ENCODE measurements around the gene WDFY2.

The WDFY2 gene

GRCh38 chr13:51739027-51739764 lies 154.9 kb downstream of the WDFY2 start:
- DNase-seq (ENCODE audit: low read depth, low spot score), result no peak

GRCh38 chr13:51740698-51741097 lies 156.4 kb downstream of the WDFY2 start:
- DNase-seq (ENCODE audit: low read depth, low spot score), result no peak

- DNase-seq (ENCODE audit: low read depth, low spot score), result no peak
These were observed 157.8 kb downstream of the WDFY2 start for GRCh38 chr13:51742031-51742430.

GRCh38 chr13:51742611-51743010 lies 158.3 kb downstream of the WDFY2 start:
- DNase-seq (ENCODE audit: low read depth, low spot score), result no peak

GRCh38 chr13:51745243-51745642 lies 161.0 kb downstream of the WDFY2 start:
- DNase-seq (ENCODE audit: low read depth, low spot score), result no peak

- DNase-seq (ENCODE audit: low read depth, low spot score), result no peak
These were observed 162.5 kb downstream of the WDFY2 start for GRCh38 chr13:51746802-51747201.

- DNase-seq (ENCODE audit: low read depth, low spot score), result no peak
These were observed 163.5 kb downstream of the WDFY2 start for GRCh38 chr13:51747438-51748434.

- DNase-seq (ENCODE audit: low read depth, low spot score), result no peak
These were observed 172.4 kb downstream of the WDFY2 start for GRCh38 chr13:51756651-51757050.

- no peak for DNase-seq (ENCODE audit: low read depth, low spot score)
These were observed 174.4 kb downstream of the WDFY2 start for GRCh38 chr13:51758691-51759090.

- no peak for DNase-seq (ENCODE audit: low read depth, low spot score)
These were observed 175.0 kb downstream of the WDFY2 start for GRCh38 chr13:51759240-51759639.

- DNase-seq (ENCODE audit: low read depth, low spot score), result no peak
These were observed 176.3 kb downstream of the WDFY2 start for GRCh38 chr13:51760592-51760991.

- DNase-seq (ENCODE audit: low read depth, low spot score), result no peak
These were observed 177.5 kb downstream of the WDFY2 start for GRCh38 chr13:51761643-51762350.

GRCh38 chr13:51763486-51763885 lies 179.2 kb downstream of the WDFY2 start:
- no peak for DNase-seq (ENCODE audit: low read depth, low spot score)

- DNase-seq (ENCODE audit: low read depth, low spot score), result peak; percentile 29
These were observed 180.2 kb downstream of the WDFY2 start for GRCh38 chr13:51764184-51765141.

- DNase-seq (ENCODE audit: low read depth, low spot score), result no peak
These were observed 180.9 kb downstream of the WDFY2 start for GRCh38 chr13:51765142-51765515.

- DNase-seq (ENCODE audit: low read depth, low spot score), result no peak
These were observed 182.8 kb downstream of the WDFY2 start for GRCh38 chr13:51767100-51767499.

- DNase-seq (ENCODE audit: low read depth, low spot score), result no peak
These were observed 184.2 kb downstream of the WDFY2 start for GRCh38 chr13:51768378-51768921.

- DNase-seq (ENCODE audit: low read depth, low spot score), result no peak
These were observed 184.7 kb downstream of the WDFY2 start for GRCh38 chr13:51768976-51769375.

GRCh38 chr13:51769455-51770127 lies 185.3 kb downstream of the WDFY2 start:
- DNase-seq (ENCODE audit: low read depth, low spot score), result no peak

- DNase-seq (ENCODE audit: low read depth, low spot score), result no peak
These were observed 185.9 kb downstream of the WDFY2 start for GRCh38 chr13:51770160-51770559.
